ENCODE measurements around the gene SSBP3.
A peak's percentile ranks its signal among the peaks of the same experiment; 100 is the strongest.

SSBP3 gene

GRCh38 chr1:54200519-54200997 lies 205.6 kb downstream of the SSBP3 start:
- peak in 1 of 42 donors; percentile 24 for DNase-seq
- intact Hi-C loops (cut with DNase I): loop anchor here (10.0 kb wide), 1 partner anchor 204 kb away; the partner anchor contains the start of gene SSBP3

GRCh38 chr1:54199765-54200518 lies 206.3 kb downstream of the SSBP3 start, which contains the start of the genes CYB5RL and MRPL37:
Gene CYB5RL, minus strand, starts transcription at chr1:54200030. Its CDS starts 4,414 bp downstream, at chr1:54195616.
Gene MRPL37, plus strand, starts transcription at chr1:54200167. Its CDS starts 77 bp downstream, at chr1:54200244.
- peak; percentile 90 to 98 (median 94) for DNase-seq
- intact Hi-C loops (cut with DNase I): loop anchor here (10.0 kb wide), 1 partner anchor 205 kb away; the partner anchor contains the start of gene SSBP3

GRCh38 chr1:54199151-54199764 lies 206.9 kb downstream of the SSBP3 start:
- intact Hi-C loops (cut with DNase I): no loop called here

GRCh38 chr1:54193453-54193852 lies 212.7 kb downstream of the SSBP3 start:
- DNase-seq: no peak
- intact Hi-C loops (cut with DNase I): no loop called here

More at GRCh38 chr1:54199151-54199764, 206.9 kb downstream of the SSBP3 start:
- peak in 23 of 42 donors; percentile 6 to 48 (median 26) for DNase-seq

- intact Hi-C loops (cut with DNase I): no loop called here
- DNase-seq: no peak
Measured at GRCh38 chr1:54191525-54191924, 214.7 kb downstream of the SSBP3 start.

- no peak for DNase-seq
Measured at GRCh38 chr1:54190526-54190925, 215.7 kb downstream of the SSBP3 start.

GRCh38 chr1:54188291-54188690 lies 217.9 kb downstream of the SSBP3 start:
- intact Hi-C loops (cut with DNase I): no loop called here
- no peak for DNase-seq

More at GRCh38 chr1:54190526-54190925, 215.7 kb downstream of the SSBP3 start:
- intact Hi-C loops (cut with DNase I): no loop called here

- no peak for DNase-seq
- intact Hi-C loops (cut with DNase I): no loop called here
Measured at GRCh38 chr1:54186056-54186455, 220.1 kb downstream of the SSBP3 start.

- DNase-seq: no peak
- intact Hi-C loops (cut with DNase I): no loop called here
Measured at GRCh38 chr1:54180701-54181360, 225.4 kb downstream of the SSBP3 start.

GRCh38 chr1:54178296-54179070 lies 227.7 kb downstream of the SSBP3 start:
- DNase-seq: no peak
- intact Hi-C loops (cut with DNase I): no loop called here

GRCh38 chr1:54177726-54178125 lies 228.5 kb downstream of the SSBP3 start:
- DNase-seq: no peak
- intact Hi-C loops (cut with DNase I): no loop called here

GRCh38 chr1:54176621-54177327 lies 229.4 kb downstream of the SSBP3 start:
- no peak for DNase-seq
- intact Hi-C loops (cut with DNase I): no loop called here
